WERI-Rb-1 (cell line): Measurements from ENCODE around the gene HIVEP3.
A peak's percentile ranks its signal among the peaks of the same experiment; 100 is the strongest.

Experiments used
- DNase-seq: peaks from one replicate; pipeline ENCODE4 v3.0.0-alpha.2; 2020
- H3K27ac ChIP-seq: fragments of 250-450 bp; sonication (Bioruptor Pico); 2 replicates; pipeline ENCODE4 v1.5.1; 2020; ENCODE audit warnings: mild to moderate bottlenecking, moderate library complexity
- H3K27me3 ChIP-seq: fragments of 250-450 bp; sonication (Bioruptor Pico); 2 replicates; pipeline ENCODE4 v1.5.1; 2021; ENCODE audit warnings: mild to moderate bottlenecking, low read depth, moderate library complexity; ENCODE audit not compliant: insufficient read depth, severe bottlenecking
- H3K36me3 ChIP-seq: fragments of 250-450 bp; sonication (Bioruptor Pico); 2 replicates; pipeline ENCODE4 v1.5.1; 2020; ENCODE audit warnings: mild to moderate bottlenecking, moderate library complexity
- H3K4me3 ChIP-seq: 2 replicates; pipeline ENCODE4 v1.5.1; 2011; ENCODE audit warnings: low read depth, mild to moderate bottlenecking, control low read depth, low read length
- H3K9me3 ChIP-seq: fragments of 250-450 bp; sonication (Bioruptor Pico); 2 replicates; pipeline ENCODE4 v1.5.1; 2021; ENCODE audit warnings: mild to moderate bottlenecking, moderate library complexity; ENCODE audit not compliant: severe bottlenecking
- CTCF ChIP-seq: IDR thresholded peaks from 2 replicates; pipeline ENCODE4 v1.5.1; 2011; ENCODE audit warnings: low read depth, mild to moderate bottlenecking, control low read depth, inconsistent platforms, low read length

HIVEP3 gene

GRCh38 chr1:41715441-41716095 is 203.2 kb downstream of the HIVEP3 start:
- no peaks in the 10 kb centered on the region for H3K27me3 ChIP-seq
- no peak for TF ChIP-seq CTCF
- H3K27ac ChIP-seq, result peak overlapping the region; percentile 58

DNA sequence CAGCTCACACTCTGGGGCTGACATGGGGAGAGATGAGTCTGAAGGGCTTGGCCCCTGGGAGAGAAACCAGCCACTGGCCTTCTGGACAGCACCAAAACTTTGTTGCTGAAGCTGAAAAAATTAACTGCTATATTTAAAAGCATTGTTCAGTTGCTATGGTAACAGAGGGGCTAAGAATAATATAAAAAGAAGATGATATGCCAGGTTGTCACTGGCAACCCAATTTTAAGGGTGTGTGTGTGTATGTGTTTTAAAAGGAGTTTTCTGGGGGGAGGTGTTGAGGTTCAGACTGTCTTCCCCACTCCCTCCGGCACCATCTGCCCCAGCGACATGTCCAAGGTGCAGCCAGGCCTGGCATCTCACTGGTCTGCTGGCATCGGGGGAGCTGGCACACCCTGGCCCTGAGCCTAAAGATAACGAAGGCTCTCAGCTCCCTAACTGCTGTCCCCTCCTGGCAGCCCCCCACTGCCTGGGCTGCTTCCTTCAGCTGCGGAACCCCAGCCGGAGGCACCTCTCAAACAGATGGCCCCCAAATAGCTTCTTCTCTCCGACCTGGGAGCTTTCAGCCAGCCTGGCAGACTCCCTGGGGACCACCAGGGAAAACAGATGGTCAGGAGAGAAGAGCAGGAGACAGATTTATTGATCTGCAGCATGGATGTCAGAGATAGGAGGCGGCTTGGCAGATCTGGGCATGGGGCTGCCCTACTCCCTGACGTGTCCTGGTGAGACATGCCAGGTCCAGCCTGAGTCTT is 203.9 kb downstream of the HIVEP3 start:
- DNase-seq, result peak; percentile 67
- TF ChIP-seq CTCF, result no peak
- Histone ChIP-seq H3K4me3 (no peak overlapping the region), H3K36me3 (no peaks in the 10 kb centered on the region), H3K27ac (peak overlapping the region; percentile 58), H3K9me3 (no peaks in the 10 kb centered on the region), H3K27me3 (no peaks in the 10 kb centered on the region)

More at GRCh38 chr1:41715441-41716095, 203.2 kb downstream of the HIVEP3 start:
- DNase-seq, result no peak
- H3K4me3 ChIP-seq, result no peak overlapping the region
- H3K36me3 ChIP-seq, result no peaks in the 10 kb centered on the region
- no peaks in the 10 kb centered on the region for H3K9me3 ChIP-seq

DNA sequence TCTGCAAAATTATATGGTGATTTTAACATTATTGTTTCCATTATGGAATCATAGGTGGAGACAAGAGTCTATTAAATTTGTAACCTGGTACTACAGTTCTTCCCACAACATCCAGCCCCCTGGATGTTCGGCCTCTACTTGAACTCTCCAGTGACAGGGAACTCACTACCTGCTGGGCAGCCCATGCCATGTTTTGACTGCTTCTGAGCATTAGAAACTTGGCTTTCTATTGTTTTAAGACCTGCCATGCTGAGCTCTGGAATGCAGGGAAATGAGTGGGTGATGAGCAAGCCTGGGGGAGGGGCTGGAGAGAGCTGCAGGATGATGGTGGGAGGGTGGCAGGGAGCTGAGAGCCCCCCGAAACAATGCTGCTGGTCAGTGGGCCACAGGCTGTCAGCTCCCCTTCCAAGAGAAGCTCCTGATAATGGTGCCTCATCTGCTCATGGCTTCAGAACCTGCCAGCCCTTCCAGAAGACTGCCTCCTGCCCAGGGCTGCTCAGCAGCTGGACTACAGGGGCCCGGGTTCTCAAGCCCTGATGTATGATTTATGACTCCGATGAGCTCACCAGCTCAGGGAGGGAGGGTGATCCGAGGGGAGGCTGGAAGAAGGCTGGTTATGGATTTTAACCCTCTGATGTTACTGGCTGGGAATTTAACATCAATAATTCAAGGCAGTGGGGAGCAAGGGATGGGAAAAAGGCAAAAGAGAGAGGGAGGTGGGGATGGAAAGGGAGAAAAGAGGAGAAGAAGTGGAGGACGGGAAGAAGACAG is 205.0 kb downstream of the HIVEP3 start:
- peak; percentile 43 for DNase-seq

DNA sequence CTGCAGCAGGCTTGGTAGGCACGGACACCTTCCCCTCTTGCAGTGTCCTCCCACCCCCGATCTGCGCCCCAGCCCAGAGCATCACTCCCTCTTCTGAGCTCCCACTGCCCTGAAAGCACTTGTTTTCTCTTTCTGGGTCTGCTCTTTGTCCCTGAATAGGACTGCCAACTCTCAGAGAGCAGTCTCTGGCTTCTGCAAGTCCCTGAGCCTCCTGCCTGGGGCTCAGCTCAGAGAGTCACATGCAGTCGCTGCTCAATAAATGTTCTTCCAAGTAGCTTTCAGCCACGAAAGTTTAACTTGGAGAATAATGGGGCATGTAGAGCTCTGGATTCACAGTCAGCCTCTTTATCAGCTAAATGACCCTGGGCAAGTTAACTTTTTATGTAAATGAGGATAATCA is 205.6 kb downstream of the HIVEP3 start:
- H3K9me3 ChIP-seq, result no peaks in the 10 kb centered on the region
- H3K27ac ChIP-seq, result no peak overlapping the region
- H3K4me3 ChIP-seq, result no peak overlapping the region
- DNase-seq, result no peak
- H3K27me3 ChIP-seq, result no peaks in the 10 kb centered on the region
- no peaks in the 10 kb centered on the region for H3K36me3 ChIP-seq
- no peak for TF ChIP-seq CTCF

More for the DNA sequence above, 205.0 kb downstream of the HIVEP3 start:
- Histone ChIP-seq H3K27ac (peak overlapping the region; percentile 28), H3K36me3 (no peaks in the 10 kb centered on the region), H3K4me3 (no peak overlapping the region), H3K9me3 (no peaks in the 10 kb centered on the region), H3K27me3 (no peaks in the 10 kb centered on the region)
- TF ChIP-seq CTCF, result no peak

GRCh38 chr1:41712695-41713094 is 206.0 kb downstream of the HIVEP3 start:
- H3K27ac ChIP-seq, result no peak overlapping the region
- no peak for DNase-seq
- no peak overlapping the region for H3K4me3 ChIP-seq
- no peaks in the 10 kb centered on the region for H3K9me3 ChIP-seq
- no peaks in the 10 kb centered on the region for H3K36me3 ChIP-seq
- TF ChIP-seq CTCF, result no peak
- no peaks in the 10 kb centered on the region for H3K27me3 ChIP-seq
